H1 (cell line): ENCODE measurements around the gene ATXN7L3. TPM values are rescaled to one million over a fixed set of nuclear protein-coding genes. Genes with fewer than 3 reads are reported as not detected.

Experiments used
- CTCF ChIA-PET: fragments of 300-600 bp; sonication (Branson Sonifier 250); formaldehyde crosslinking; loops from one replicate; lab custom pipeline; 2021; ENCODE audit not compliant: partially characterized antibody; lab: Charles Lee
- POLR2A ChIA-PET: fragments of 300-600 bp; sonication (Branson Sonifier 250); formaldehyde crosslinking; loops from one replicate; lab custom pipeline; 2021; ENCODE audit warnings: inconsistent platforms; ENCODE audit not compliant: partially characterized antibody; lab: Charles Lee
- DNase-seq, 2 experiments: peaks; one replicate each; pipeline versions ENCODE4 v3.0.0 to v3.0.0-alpha.2; 2010 to 2022; ENCODE audit warnings: low spot score in 2 of 2, low read depth in 1 of 2, mixed read lengths in 1 of 2
- FAIRE-seq: peaks from 2 replicates; lab custom pipeline; 2011; peaks lifted over from hg19 to GRCh38; lab: Jason Lieb, UNC
- H2AFZ ChIP-seq: 2 replicates; pipeline ENCODE4 v1.8.1; 2012; ENCODE audit warnings: low read length, inconsistent platforms
- H2AK5ac ChIP-seq: 2 replicates; pipeline ENCODE4 v1.6.1; 2013; ENCODE audit warnings: low read depth, low read length
- H2BK120ac ChIP-seq: replicated peaks from 2 replicates; pipeline ENCODE3; 2013; ENCODE audit warnings: low read depth, low read length, inconsistent platforms
- H2BK12ac ChIP-seq: 2 replicates; pipeline ENCODE4 v1.6.1; 2013; ENCODE audit warnings: low read depth, low read length
- H2BK15ac ChIP-seq: 2 replicates; pipeline ENCODE4 v1.6.1; 2013; ENCODE audit warnings: low read length
- H2BK20ac ChIP-seq: 2 replicates; pipeline ENCODE4 v1.6.1; 2013; ENCODE audit warnings: low read length
- H2BK5ac ChIP-seq: 2 replicates; pipeline ENCODE4 v1.6.1; 2013; ENCODE audit warnings: low read depth, low read length
- H3K14ac ChIP-seq: 2 replicates; pipeline ENCODE4 v1.6.1; 2013; ENCODE audit warnings: inconsistent platforms; ENCODE audit not compliant: insufficient read length
- H3K18ac ChIP-seq: 2 replicates; pipeline ENCODE4 v1.6.1; 2013; ENCODE audit warnings: low read length; ENCODE audit errors: extremely low read depth
- H3K23ac ChIP-seq: 2 replicates; pipeline ENCODE4 v1.6.1; 2013; ENCODE audit warnings: inconsistent platforms; ENCODE audit not compliant: insufficient read length
- H3K23me2 ChIP-seq: 2 replicates; pipeline ENCODE4 v1.6.1; 2013; ENCODE audit warnings: low read depth, low read length
- H3K27ac ChIP-seq: 2 replicates; pipeline ENCODE4 v1.6.1; 2011; ENCODE audit warnings: low read depth, low read length, inconsistent platforms
- H3K27me3 ChIP-seq, 4 experiments: replicated peaks in 1 of 4; 1 replicate in 1 of 4; 2 replicates in 3 of 4; pipeline versions ENCODE4 v1.6.1 to v1.8.1; 2011 to 2013; ENCODE audit warnings: low read length in 3 of 4, mild to moderate bottlenecking in 3 of 4, inconsistent platforms in 2 of 4, mixed read lengths in 2 of 4, moderate library complexity in 1 of 4; ENCODE audit not compliant: control insufficient read depth in 3 of 4, insufficient read depth in 3 of 4; ENCODE audit errors: extremely low read depth in 1 of 4
- H3K36me3 ChIP-seq, 4 experiments: 2 replicates each; pipeline versions ENCODE4 v1.6.1 to v1.8.1; 2011 to 2013; ENCODE audit warnings: mild to moderate bottlenecking in 4 of 4, low read length in 3 of 4, moderate library complexity in 2 of 4, control low read depth in 1 of 4, inconsistent platforms in 1 of 4; ENCODE audit not compliant: insufficient read depth in 4 of 4, control insufficient read depth in 2 of 4
- H3K4ac ChIP-seq: replicated peaks from 2 replicates; pipeline ENCODE3; 2013; ENCODE audit warnings: low read length, low read depth, mixed read lengths, inconsistent platforms; ENCODE audit not compliant: insufficient read length
- H3K4me1 ChIP-seq, 4 experiments: replicated peaks in 1 of 4; 1 replicate in 1 of 4; 2 replicates in 3 of 4; pipeline versions ENCODE4 v1.6.1 to v1.8.1; 2011 to 2013; ENCODE audit warnings: low read length in 3 of 4, inconsistent platforms in 2 of 4, mixed read lengths in 1 of 4; ENCODE audit not compliant: insufficient read depth in 4 of 4, control insufficient read depth in 3 of 4
- H3K4me2 ChIP-seq, 2 experiments: 2 replicates each; pipeline versions ENCODE4 v1.6.1 to v1.8.1; 2011 to 2013; ENCODE audit warnings: low read depth in 2 of 2, low read length in 2 of 2, control low read depth in 1 of 2, inconsistent platforms in 1 of 2, mild to moderate bottlenecking in 1 of 2; ENCODE audit not compliant: insufficient read depth in 1 of 2
- H3K4me3 ChIP-seq, 4 experiments: fragments of 200-600, 300-600 bp in 1 of 4; sonication (generic), shearing (Covaris generic), sonication (Bioruptor Twin) in 1 of 4; 2 replicates each; pipeline versions ENCODE4 v1.5.1 to v1.8.1; 2011 to 2016; ENCODE audit warnings: low read length in 4 of 4, low read depth in 3 of 4, control low read depth in 2 of 4, inconsistent platforms in 2 of 4, mild to moderate bottlenecking in 2 of 4, mixed read lengths in 1 of 4, moderate library complexity in 1 of 4; ENCODE audit not compliant: insufficient read depth in 2 of 4; ENCODE audit errors: extremely low read depth in 1 of 4
- H3K56ac ChIP-seq: replicated peaks from 2 replicates; pipeline ENCODE3; 2013; ENCODE audit warnings: low read depth, mild to moderate bottlenecking, mixed read lengths, low read length, inconsistent platforms; ENCODE audit not compliant: insufficient read length
- H3K79me1 ChIP-seq: 2 replicates; pipeline ENCODE4 v1.6.1; 2013; ENCODE audit warnings: low read depth, low read length, control low read depth
- H3K79me2 ChIP-seq, 2 experiments: 2 replicates each; pipeline versions ENCODE4 v1.6.1 to v1.8.1; 2012 to 2013; ENCODE audit warnings: low read length in 2 of 2, mild to moderate bottlenecking in 2 of 2, inconsistent platforms in 1 of 2; ENCODE audit not compliant: insufficient read depth in 2 of 2, control insufficient read depth in 1 of 2
- H3K9ac ChIP-seq, 4 experiments: replicated peaks in 1 of 4; 1 replicate in 1 of 4; 2 replicates in 3 of 4; pipeline versions ENCODE4 v1.6.1 to v1.8.1; 2011 to 2013; ENCODE audit warnings: low read depth in 3 of 4, low read length in 3 of 4, control low read depth in 2 of 4, mild to moderate bottlenecking in 2 of 4, moderate library complexity in 2 of 4, inconsistent platforms in 1 of 4; ENCODE audit errors: extremely low read depth in 1 of 4
- H3K9me3 ChIP-seq, 2 experiments: 2 replicates each; pipeline versions ENCODE4 v1.6.1 to v1.8.1; 2012 to 2013; ENCODE audit warnings: mild to moderate bottlenecking in 2 of 2, moderate library complexity in 2 of 2, control low read depth in 1 of 2, inconsistent platforms in 1 of 2, low read depth in 1 of 2, low read length in 1 of 2, mixed read lengths in 1 of 2; ENCODE audit not compliant: insufficient read depth in 2 of 2
- H4K20me1 ChIP-seq, 2 experiments: replicated peaks in 1 of 2; 2 replicates each; pipeline versions ENCODE3 to v1.8.1; 2011 to 2013; ENCODE audit warnings: inconsistent platforms in 2 of 2, low read length in 2 of 2, mild to moderate bottlenecking in 1 of 2; ENCODE audit not compliant: insufficient read depth in 2 of 2, control insufficient read depth in 1 of 2
- H4K5ac ChIP-seq: 2 replicates; pipeline ENCODE4 v1.6.1; 2013; ENCODE audit warnings: low read length, low read depth, mixed read lengths, inconsistent platforms; ENCODE audit not compliant: insufficient read length
- H4K8ac ChIP-seq: 2 replicates; pipeline ENCODE4 v1.8.0; 2013; ENCODE audit warnings: mild to moderate bottlenecking, moderate library complexity, low read length, inconsistent platforms; ENCODE audit not compliant: insufficient read depth; ENCODE audit errors: extremely low read depth
- H4K91ac ChIP-seq: replicated peaks from 2 replicates; pipeline ENCODE3; 2013; ENCODE audit warnings: low read length, mixed read lengths, inconsistent platforms; ENCODE audit not compliant: insufficient read length
- BCL11A ChIP-seq, 2 experiments: IDR thresholded peaks; one replicate each; pipeline ENCODE4 v1.6.1; 2011; ENCODE audit warnings: low read depth in 2 of 2, low read length in 2 of 2, mild to moderate bottlenecking in 2 of 2
- CHD2 ChIP-seq: IDR thresholded peaks from 2 replicates; pipeline ENCODE4 v1.6.1; 2012; ENCODE audit warnings: low read length, improper control_type of control experiment
- E2F6 ChIP-seq: IDR thresholded peaks from 2 replicates; pipeline ENCODE4 v1.6.1; 2012; ENCODE audit warnings: inconsistent platforms
- FOSL1 ChIP-seq: IDR thresholded peaks from 2 replicates; pipeline ENCODE4 v1.6.1; 2011; ENCODE audit warnings: mild to moderate bottlenecking, low read depth, low read length, moderate library complexity; ENCODE audit not compliant: insufficient read depth
- HDAC6 ChIP-seq: IDR thresholded peaks from one replicate; pipeline ENCODE4 v1.7.1; 2012; ENCODE audit warnings: low read depth, mild to moderate bottlenecking, inconsistent platforms, low read length, moderate library complexity
- JUN ChIP-seq: IDR thresholded peaks from 2 replicates; pipeline ENCODE4 v1.6.1; 2011; ENCODE audit warnings: low read depth, mild to moderate bottlenecking, improper control_type of control experiment, low read length
- KDM5A ChIP-seq: fragments of 200-600 bp; IDR thresholded peaks from 2 replicates; pipeline ENCODE4 v1.7.1; 2012; ENCODE audit warnings: mild to moderate bottlenecking, low read length, inconsistent platforms, mixed read lengths
- MAX ChIP-seq: IDR thresholded peaks from 2 replicates; pipeline ENCODE4 v1.6.1; 2012; ENCODE audit warnings: inconsistent platforms
- NANOG ChIP-seq: IDR thresholded peaks from 2 replicates; pipeline ENCODE4 v1.6.1; 2011; ENCODE audit warnings: low read length, low read depth, mild to moderate bottlenecking, inconsistent platforms; ENCODE audit not compliant: insufficient read depth, poor library complexity, severe bottlenecking
- POLR2A ChIP-seq, 2 experiments: IDR thresholded peaks; 1 replicate in 1 of 2; 2 replicates in 1 of 2; pipeline ENCODE4 v1.6.1; 2011; ENCODE audit warnings: low read depth in 2 of 2, low read length in 2 of 2, mild to moderate bottlenecking in 2 of 2; ENCODE audit errors: control extremely low read depth in 1 of 2
- SP4 ChIP-seq: IDR thresholded peaks from 2 replicates; pipeline ENCODE4 v1.6.1; 2012; ENCODE audit warnings: low read length, inconsistent platforms
- TBP ChIP-seq: IDR thresholded peaks from 2 replicates; pipeline ENCODE4 v1.6.1; 2011; ENCODE audit warnings: low read depth, low read length, improper control_type of control experiment
- WGBS, 2 experiments: shearing (Covaris generic) in 1 of 2; methylation state at CpG; one replicate each; pipeline versions ENCODE4 v1.1.6 to v1.1.7; 2013 to 2015; ENCODE audit warnings: low lambda C conversion rate in 2 of 2, mixed read lengths in 2 of 2, inconsistent platforms in 1 of 2, low coverage in 1 of 2, missing lambda C conversion rate in 1 of 2; ENCODE audit not compliant: insufficient replicate concordance in 2 of 2, insufficient coverage in 1 of 2, insufficient read length in 1 of 2; ENCODE audit errors: extremely low coverage in 1 of 2, missing lambda C conversion rate in 1 of 2; 5-methylcytosine and 5-hydroxymethylcytosine counted together
- polyA plus RNA-seq, 7 experiments: library from polyadenylated mRNA; depleted of rRNA in 3 of 7; stranded (reverse) in 5 of 7; unstranded in 2 of 7; fragments of >200 nt in 5 of 7; fragments of 200-250 nt in 2 of 7; gene quantifications; 1 replicate in 5 of 7; 2 replicates in 1 of 7; 4 replicates in 1 of 7; pipeline versions ENCODE4 v1.2.1 to v1.2.3, GENCODE V29; 2011 to 2013; ENCODE audit warnings: missing spikeins in 2 of 7, mixed read lengths in 2 of 7
- total RNA-seq: library from RNA; stranded (reverse); fragmentation: NEBNext Ultra II Directional; extraction: Animal tissue kit (Norgen Biotek cat#: 25700); gene quantifications from 2 replicates; pipeline ENCODE4 v1.2.1, GENCODE V29; 2021

Gene ATXN7L3
- total and polyA plus RNA-seq, 2 of the 8 experiments (the other 6 are each of a cell fraction or from before 2014, with no cell fraction given) = 53.7 to 103 TPM

- POLR2A ChIA-PET = interaction anchor here (1.0 to 4.4 kb wide), 9 partner anchors 10 to 153 kb away, joined by 3 to 32 read pairs (median 6); partner anchors contain the start of gene ATXN7L3
- Histone ChIP-seq H3K14ac (no peak overlapping the region), H3K9ac (no peak overlapping the region)
- TF ChIP-seq E2F6 (no peak), CHD2 (no peak), JUN (no peak), BCL11A (IDR thresholded peaks at IDR 0.05; ENCODE audit: low read depth in 2 of 2, low read length in 2 of 2) (no peak), NANOG (no peak), HDAC6 (no peak), TBP (no peak), FOSL1 (no peak), SP4 (no peak), MAX (no peak), POLR2A (IDR thresholded peaks at IDR 0.05; ENCODE audit: control extremely low read depth in 1 of 2, low read depth in 2 of 2, low read length in 2 of 2) (no peak), KDM5A (no peak)
Measured at GRCh38 chr17:44188576-44189403, 10.9 kb downstream of the ATXN7L3 start.

More at GRCh38 chr17:44188576-44189403, 10.9 kb downstream of the ATXN7L3 start:
- H3K4ac ChIP-seq = no peak overlapping the region
- H2BK5ac ChIP-seq = no peak overlapping the region
- DNase-seq (no peak), FAIRE-seq (no peak)
- H3K4me3 ChIP-seq = no peak overlapping the region
- no peak overlapping the region for H3K27ac ChIP-seq
- no peak overlapping the region for H3K18ac ChIP-seq
- peaks cover 0 to 14% of the 10 kb centered on the region in 2 experiments for H4K20me1 ChIP-seq
- WGBS, 2 experiments = 93% methylated on average over 12 of the region's 12 CpGs; no CpG with 5 or more reads in 1 of the 2 experiments
- peaks cover 6% of the 10 kb centered on the region for H3K79me1 ChIP-seq
- H3K4me1 ChIP-seq = peaks cover 0 to 15% (median 10%) of the 10 kb centered on the region in 4 experiments; a peak in 6 of 7 replicates
- H4K91ac ChIP-seq = no peak overlapping the region
- no peak overlapping the region for H2AK5ac ChIP-seq
- CTCF ChIA-PET = interaction anchor here (0.7 to 1.8 kb wide), 10 partner anchors 9 to 520 kb away, joined by 3 to 6 read pairs (median 3); partner anchors contain the start of genes ASB16 and DBF4B
- no peak overlapping the region; a peak in 1 of 4 replicates for H3K4me2 ChIP-seq
- H4K5ac ChIP-seq = no peak overlapping the region
- no peak overlapping the region for H3K23ac ChIP-seq
- no peak overlapping the region for H3K56ac ChIP-seq
- peaks cover 0 to 32% of the 10 kb centered on the region in 2 experiments; a peak in 2 of 4 replicates for H3K79me2 ChIP-seq
- no peak overlapping the region for H2BK15ac ChIP-seq
- no peaks in the 10 kb centered on the region for H3K27me3 ChIP-seq
- H3K9me3 ChIP-seq = no peaks in the 10 kb centered on the region
- no peaks in the 10 kb centered on the region; the same call in 1 of the 2 replicates for H3K23me2 ChIP-seq
- peaks cover 3 to 18% (median 9%) of the 10 kb centered on the region in 4 experiments; a peak in 5 of 8 replicates for H3K36me3 ChIP-seq
- H2BK120ac ChIP-seq = no peak overlapping the region
- H4K8ac ChIP-seq = no peak overlapping the region
- no peak overlapping the region for H2BK12ac ChIP-seq
- H2AFZ ChIP-seq = no peak overlapping the region
- no peak overlapping the region for H2BK20ac ChIP-seq
